Sigmoid colon (tissue), 7 donors: ENCODE measurements around the gene ATP2A2. TPM values are rescaled to one million over a fixed set of nuclear protein-coding genes. Genes with fewer than 3 reads are reported as not detected.

Experiments
- DNase-seq: peaks from one replicate; pipeline ENCODE4 v3.0.0-alpha.2; 2019
- H3K27ac ChIP-seq, 4 donors: fragments of 200-600 bp; sonication (generic); one replicate each; pipeline ENCODE4 v1.5.1; 2016 to 2019; ENCODE audit warnings: mild to moderate bottlenecking in 1 of 4
- H3K27me3 ChIP-seq, 3 donors: fragments of 200-600 bp; sonication (generic); one replicate each; pipeline ENCODE4 v1.5.1; 2019; ENCODE audit warnings: mild to moderate bottlenecking in 1 of 3
- H3K36me3 ChIP-seq, 4 donors: fragments of 200-600 bp; sonication (generic); one replicate each; pipeline ENCODE4 v1.5.1; 2016 to 2019
- H3K4me1 ChIP-seq, 4 donors: fragments of 200-600 bp; sonication (generic); one replicate each; pipeline ENCODE4 v1.5.1; 2017 to 2019
- H3K4me3 ChIP-seq, 4 donors: fragments of 200-600 bp; sonication (generic); one replicate each; pipeline ENCODE4 v1.5.1; 2017 to 2019; ENCODE audit warnings: mild to moderate bottlenecking in 2 of 4, moderate library complexity in 1 of 4
- H3K9me3 ChIP-seq, 4 donors: fragments of 200-600 bp in 3 of 4; sonication (generic) in 3 of 4; one replicate each; pipeline versions ENCODE4 v1.5.1 to v1.6.1; 2013 to 2019
- CTCF ChIP-seq, 4 experiments: fragments of 450-650 bp in 3 of 4; fragments of 200-600 bp in 1 of 4; IDR thresholded peaks; one replicate each; pipeline ENCODE4 v1.5.1; 2016 to 2019; ENCODE audit warnings: antibody characterized with exemption in 4 of 4, mild to moderate bottlenecking in 3 of 4, moderate library complexity in 2 of 4
- EP300 ChIP-seq, 4 donors: sonication (generic); formaldehyde crosslinking; IDR thresholded peaks; one replicate each; pipeline ENCODE4 v1.6.1; 2017; ENCODE audit warnings: antibody characterized with exemption in 4 of 4
- POLR2A ChIP-seq, 2 donors: fragments of 450-650 bp; IDR thresholded peaks; one replicate each; pipeline ENCODE4 v1.6.1; 2016; ENCODE audit warnings: antibody characterized with exemption in 2 of 2, mild to moderate bottlenecking in 2 of 2, moderate library complexity in 2 of 2
- POLR2AphosphoS5 ChIP-seq, 4 donors: sonication (generic); formaldehyde crosslinking; IDR thresholded peaks; one replicate each; pipeline ENCODE4 v1.6.1; 2017; ENCODE audit warnings: antibody characterized with exemption in 4 of 4
- WGBS, 2 donors: extraction: QIAGEN DNeasy Blood & Tissue Kit; methylation state at CpG; one replicate each; pipeline ENCODE4 v1.1.7; 2013; 5-methylcytosine and 5-hydroxymethylcytosine counted together
- intact Hi-C: fragments of 100-400 bp; cut with DNase I; formaldehyde crosslinking; loops from one replicate; pipeline ENCODE4 v1.15.1; 2023
- polyA plus RNA-seq, 3 donors: library from polyadenylated mRNA; stranded (reverse); fragments of 200-250 nt; gene quantifications; one replicate each; pipeline ENCODE4 v1.2.3, GENCODE V29; 2013
- total RNA-seq, 4 donors: library from RNA; depleted of rRNA; stranded (reverse); fragments of >200 nt; gene quantifications; one replicate each; pipeline ENCODE4 v1.1.0, GENCODE V29; 2016
- donor health status: healthy with polysubstance abuse.
- donor health status: Bipolar disorder and iron deficiency.
- donor health status: healthy.

ATP2A2 gene
- total and polyA plus RNA-seq, 7 donors = 16.6 to 121 (median 84.9) TPM

- peak overlapping the region; percentile 39 to 80 (median 50) for H3K27ac ChIP-seq
- H3K4me3 ChIP-seq = no peak overlapping the region
- 27 to 73% methylated on average over 7 of the region's 7 CpGs for WGBS, 2 donors
- H3K9me3 ChIP-seq = no peaks in the 10 kb centered on the region
- TF ChIP-seq POLR2AphosphoS5 (IDR thresholded peaks at IDR 0.05) (no peak), EP300 (IDR thresholded peaks at IDR 0.05) (no peak), POLR2A (IDR thresholded peaks at IDR 0.05) (peak in 1 of 2 donors; percentile 32), CTCF (IDR thresholded peaks at IDR 0.05) (no peak)
- no peaks in the 10 kb centered on the region for H3K27me3 ChIP-seq
- no peak for DNase-seq
- peaks cover 0 to 45% (median 33%) of the 10 kb centered on the region in 4 donors for H3K4me1 ChIP-seq
- intact Hi-C loops = no loop called here
- H3K36me3 ChIP-seq = peaks cover 0 to 8% (median 0%) of the 10 kb centered on the region in 4 donors
These were observed 31.3 kb upstream of the ATP2A2 start for GRCh38 chr12:110249716-110250225.

DNA sequence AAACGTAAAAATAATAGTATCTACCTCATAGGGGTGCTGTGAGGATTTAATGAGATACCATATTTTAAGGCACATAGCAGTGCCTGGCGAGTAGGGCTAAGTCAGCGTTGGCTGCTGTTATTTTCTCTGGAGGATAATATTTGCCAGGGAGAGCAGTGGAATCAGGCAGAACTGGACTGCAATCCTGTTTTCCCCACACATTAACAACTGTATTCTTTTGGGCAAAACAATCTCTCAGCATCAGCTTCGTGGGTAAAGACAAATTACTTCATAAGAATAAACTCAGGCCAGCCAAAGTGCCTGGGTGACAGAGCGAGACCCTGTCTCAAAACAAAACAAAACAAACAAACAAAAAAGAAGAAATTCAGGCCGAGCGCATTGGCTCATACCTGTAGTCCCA, 29.7 kb upstream of the ATP2A2 start:
- no peaks in the 10 kb centered on the region for H3K36me3 ChIP-seq
- TF ChIP-seq EP300 (IDR thresholded peaks at IDR 0.05) (no peak), CTCF (IDR thresholded peaks at IDR 0.05) (no peak), POLR2AphosphoS5 (IDR thresholded peaks at IDR 0.05) (no peak)
- no peaks in the 10 kb centered on the region for H3K27me3 ChIP-seq
- DNase-seq = no peak
- no peak overlapping the region for H3K4me3 ChIP-seq
- 89 to 90% methylated on average over 7 of the region's 7 CpGs for WGBS, 2 donors
- no peaks in the 10 kb centered on the region for H3K9me3 ChIP-seq
- intact Hi-C loops = no loop called here
- no peak overlapping the region for H3K27ac ChIP-seq
- H3K4me1 ChIP-seq = peaks cover 0 to 44% (median 33%) of the 10 kb centered on the region in 4 donors

DNA sequence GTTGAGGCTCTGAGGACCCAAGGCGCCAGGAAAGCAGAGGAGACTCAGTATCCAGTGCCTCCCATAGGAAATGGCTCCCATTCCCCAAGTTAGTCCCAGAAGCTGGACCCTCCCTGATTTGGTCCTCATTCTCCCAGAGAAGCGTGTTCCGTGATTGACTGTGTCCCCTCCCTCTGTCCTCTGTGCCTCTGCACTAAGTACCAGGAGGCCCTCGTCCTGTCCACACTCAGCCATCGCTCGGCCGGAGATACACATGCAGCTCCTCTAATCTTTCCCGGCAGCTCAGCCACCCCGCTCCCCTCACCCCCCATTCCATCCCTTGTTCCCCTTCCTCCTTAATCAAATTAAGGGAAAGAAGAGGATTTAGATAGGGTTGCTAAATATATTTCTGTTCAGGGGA, 28.3 kb upstream of the ATP2A2 start:
- no peaks in the 10 kb centered on the region for H3K27me3 ChIP-seq
- H3K4me1 ChIP-seq = peaks cover 0 to 30% (median 20%) of the 10 kb centered on the region in 4 donors
- intact Hi-C loops = no loop called here
- no peak overlapping the region for H3K4me3 ChIP-seq
- TF ChIP-seq POLR2AphosphoS5 (IDR thresholded peaks at IDR 0.05) (no peak), EP300 (IDR thresholded peaks at IDR 0.05) (no peak), CTCF (IDR thresholded peaks at IDR 0.05) (no peak), POLR2A (IDR thresholded peaks at IDR 0.05) (no peak)
- no peak for DNase-seq
- no peaks in the 10 kb centered on the region for H3K36me3 ChIP-seq
- peak overlapping the region; percentile 39 to 58 (median 47) for H3K27ac ChIP-seq
- WGBS, 2 donors = 95 to 97% methylated on average over 9 of the region's 9 CpGs
- H3K9me3 ChIP-seq = no peaks in the 10 kb centered on the region

DNA sequence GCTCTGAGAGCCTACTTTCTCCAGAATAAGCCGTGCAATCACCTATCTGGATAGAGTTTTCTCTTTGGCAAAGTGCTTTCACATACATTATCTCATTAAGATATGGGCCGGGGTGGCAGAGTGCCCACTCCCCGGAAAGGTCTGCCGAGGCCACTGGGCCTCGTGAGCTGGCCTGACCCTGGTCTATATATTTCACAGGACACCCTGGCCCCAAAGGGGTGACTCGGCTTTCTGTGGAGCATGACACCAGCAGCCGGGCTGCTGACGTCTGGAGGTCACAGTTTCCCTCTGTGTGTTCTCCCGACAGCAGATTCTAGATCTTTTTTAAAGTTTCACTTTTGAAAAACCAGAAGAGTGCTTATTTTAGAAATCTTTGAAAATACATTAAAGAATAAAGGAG, 27.9 kb upstream of the ATP2A2 start:
- Histone ChIP-seq H3K27me3 (no peaks in the 10 kb centered on the region), H3K27ac (peak overlapping the region; percentile 39 to 58 (median 47)), H3K9me3 (no peaks in the 10 kb centered on the region), H3K36me3 (no peaks in the 10 kb centered on the region), H3K4me3 (no peak overlapping the region), H3K4me1 (peaks cover 0 to 26% (median 16%) of the 10 kb centered on the region in 4 donors)
- 71 to 78% methylated on average over 9 of the region's 9 CpGs for WGBS, 2 donors
- TF ChIP-seq EP300 (IDR thresholded peaks at IDR 0.05) = peak in 2 of 4 donors; percentile 35 to 70
- TF ChIP-seq CTCF (IDR thresholded peaks at IDR 0.05) = no peak
- no peak for TF ChIP-seq POLR2A (IDR thresholded peaks at IDR 0.05)
- TF ChIP-seq POLR2AphosphoS5 (IDR thresholded peaks at IDR 0.05) = no peak
- intact Hi-C loops = no loop called here
- peak; percentile 79 for DNase-seq
